SW 1271 (cell line): ENCODE measurements around the gene CHD5.

Experiments used
- DNase-seq, 2 experiments: peaks; one replicate each; lab custom pipeline; 2025; lab: John Stamatoyannopoulos, UW

Gene CHD5

DNA sequence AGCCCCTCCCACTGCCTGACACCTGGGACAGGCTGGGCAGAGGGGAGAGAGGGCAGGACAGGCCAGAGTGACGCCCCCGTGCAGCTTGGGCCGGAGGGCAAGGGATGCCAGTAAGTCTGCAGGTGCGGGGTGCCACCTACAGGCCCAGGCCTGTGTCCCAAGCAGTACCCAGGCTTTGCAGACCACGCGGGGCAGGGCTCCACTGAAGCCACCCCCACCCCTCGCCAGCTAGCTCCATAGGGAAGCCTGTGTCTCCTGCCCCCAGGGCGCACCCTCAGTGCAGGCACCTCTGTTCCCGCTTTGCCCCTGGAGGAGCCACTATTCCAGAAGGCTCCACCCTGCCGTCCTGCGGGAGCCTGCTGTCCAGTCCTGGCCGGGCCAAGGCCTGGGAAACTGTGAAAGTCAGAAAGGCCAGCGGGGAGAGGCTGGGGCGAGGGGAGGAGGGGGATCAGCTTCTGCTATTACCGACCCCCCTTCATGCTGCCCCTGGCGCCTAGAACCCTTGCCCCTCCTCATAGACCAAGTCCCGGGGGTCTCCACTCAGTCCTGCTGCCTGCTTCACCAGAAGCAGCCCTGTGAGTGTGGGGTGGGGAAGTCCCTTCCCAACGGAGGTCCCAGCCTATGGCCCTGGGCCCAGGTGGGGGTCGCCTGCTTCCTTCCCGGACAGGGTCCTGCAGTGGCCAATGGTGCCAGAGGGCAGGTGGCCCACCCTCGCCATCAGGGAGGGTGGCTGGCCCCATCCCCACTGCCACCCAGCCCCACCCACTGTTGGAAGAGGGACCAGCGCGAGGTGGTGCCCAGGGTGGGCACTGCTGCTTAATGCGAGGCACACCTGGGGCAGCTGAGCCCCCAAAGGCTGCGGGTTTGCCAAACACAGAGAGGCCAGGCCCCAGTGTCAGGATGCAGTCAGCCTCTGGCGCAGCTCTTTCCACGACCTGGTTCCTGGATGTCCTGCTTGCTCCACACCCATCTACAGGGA, 80.0 kb downstream of the CHD5 start:
- no peak for DNase-seq

- no peak for DNase-seq
These were observed 80.8 kb downstream of the CHD5 start for GRCh38 chr1:6099297-6099696.

DNA sequence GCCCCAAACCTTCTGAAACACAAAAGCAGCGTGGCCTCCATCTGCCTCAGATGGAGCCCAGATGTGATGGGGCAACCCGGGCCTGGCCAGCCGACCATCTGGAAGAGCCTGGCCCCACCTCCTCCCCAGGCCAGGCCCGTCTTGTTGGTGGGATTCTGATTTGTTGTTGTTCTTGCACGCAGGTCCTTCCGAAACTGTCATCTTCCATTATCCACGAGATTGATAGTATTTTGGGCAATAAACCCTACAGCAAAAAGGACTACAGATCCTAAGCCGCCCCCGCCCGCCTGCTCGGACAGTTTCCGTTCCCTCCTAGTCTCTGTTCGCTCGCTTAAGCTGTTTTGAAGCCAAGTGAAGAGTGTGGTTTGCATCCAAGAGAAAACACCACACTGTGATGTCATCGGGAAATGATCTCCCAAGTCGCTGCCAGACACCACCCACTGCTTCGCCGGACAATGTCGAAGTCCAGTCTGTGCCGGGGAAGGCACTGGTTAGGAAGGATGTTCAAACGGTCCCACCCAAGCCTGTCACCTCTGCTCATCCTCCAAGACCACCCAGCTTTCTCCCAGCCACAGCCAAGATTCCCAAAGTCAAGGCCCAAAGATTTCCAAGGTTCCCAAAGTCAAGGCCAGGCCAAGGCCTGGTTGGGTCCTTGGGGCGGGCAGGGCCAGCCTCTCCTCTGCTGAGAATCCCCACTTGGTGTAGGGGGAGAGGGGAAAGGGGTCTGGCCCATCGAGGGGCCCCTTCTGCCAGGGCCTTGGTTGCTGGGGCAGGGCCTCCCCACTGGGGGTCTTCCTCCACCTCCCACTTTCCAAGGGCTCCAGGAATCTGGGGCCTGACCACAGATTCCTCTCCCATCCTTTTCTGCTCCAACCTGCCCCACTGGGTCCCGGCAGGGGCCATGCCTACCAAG, 81.6 kb downstream of the CHD5 start:
- no peak for DNase-seq

DNA sequence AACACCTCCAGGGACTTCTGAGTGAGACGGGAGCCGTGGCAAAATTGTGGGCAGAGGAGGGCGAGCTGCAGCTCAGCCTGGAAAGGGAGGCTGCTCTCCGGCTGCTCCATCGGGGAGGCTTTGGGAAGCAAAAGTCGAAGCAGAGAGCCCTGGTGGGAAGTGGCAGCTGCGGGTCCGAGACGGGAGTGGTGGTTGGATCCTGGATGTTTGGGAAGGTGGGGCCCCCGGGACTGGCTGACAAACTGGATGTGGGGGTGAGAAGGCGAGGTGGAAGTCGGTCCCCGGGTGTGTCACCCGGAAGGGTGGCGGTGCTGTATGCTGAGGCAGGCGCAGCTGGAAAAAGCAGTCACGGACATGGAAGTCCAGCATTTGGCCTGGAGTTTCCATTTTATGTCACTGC, 82.3 kb downstream of the CHD5 start:
- DNase-seq = no peak

DNA sequence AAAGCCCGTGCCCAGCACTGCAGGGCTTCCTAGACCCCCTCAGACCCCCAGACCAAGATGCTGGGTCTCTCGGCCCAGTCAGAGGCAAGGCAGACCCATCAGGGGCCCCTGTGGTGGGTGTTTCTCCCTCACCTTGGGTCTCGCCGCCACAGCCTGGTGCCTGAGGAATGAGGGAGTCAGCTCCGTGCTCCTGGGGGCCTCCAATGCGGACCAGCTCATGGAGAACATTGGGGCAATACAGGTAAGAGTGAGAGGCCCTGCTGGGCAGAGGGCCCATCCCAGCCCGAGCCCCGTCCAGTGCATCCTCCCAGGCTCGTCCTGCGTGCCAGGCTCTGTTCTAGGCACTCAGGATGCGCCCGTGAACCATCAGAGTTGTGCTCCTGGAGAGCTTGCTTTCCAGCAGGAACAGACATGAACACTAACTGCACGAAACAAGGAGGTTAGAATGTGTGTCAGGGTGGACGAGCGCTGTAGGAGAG, 83.0 kb downstream of the CHD5 start:
- DNase-seq = no peak

GRCh38 chr1:6096243-6097116, 83.6 kb downstream of the CHD5 start:
- DNase-seq = no peak

GRCh38 chr1:6095511-6096242, 84.4 kb downstream of the CHD5 start:
- DNase-seq = no peak

DNA sequence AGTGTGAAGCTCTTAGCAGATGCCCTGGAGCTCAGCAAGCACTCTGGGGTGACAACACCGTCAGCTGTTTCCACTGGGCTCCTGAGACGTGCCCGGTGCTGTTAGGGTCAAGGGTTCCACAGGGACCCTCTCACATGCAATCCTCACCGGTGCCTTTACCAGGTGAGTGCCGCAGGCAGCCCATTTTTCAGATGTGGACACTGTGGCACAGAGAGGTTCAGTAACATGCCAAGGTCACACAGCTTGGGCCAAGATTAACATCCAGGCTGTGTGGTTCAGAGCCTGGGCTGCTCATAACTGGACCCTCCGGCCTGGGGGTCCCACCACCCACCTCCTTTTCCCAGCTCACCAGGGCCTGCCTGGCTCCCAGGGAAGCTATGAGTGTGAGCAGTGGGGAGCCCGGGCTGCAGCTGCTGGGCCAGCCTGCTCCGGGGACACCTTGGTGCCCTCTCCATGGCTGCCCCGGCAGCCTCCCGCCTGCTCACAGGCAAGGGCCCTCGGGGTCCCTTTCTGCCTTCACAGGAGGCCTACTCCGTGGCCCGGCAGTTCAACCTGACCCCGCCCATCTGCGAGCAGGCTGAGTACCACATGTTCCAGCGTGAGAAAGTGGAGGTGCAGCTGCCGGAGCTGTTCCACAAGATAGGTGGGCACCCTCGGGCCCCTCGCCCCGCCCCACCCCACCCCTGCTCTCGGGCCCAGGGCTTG, 85.2 kb downstream of the CHD5 start:
- no peak for DNase-seq

- DNase-seq = no peak
These were observed 85.9 kb downstream of the CHD5 start for GRCh38 chr1:6094246-6094645.

DNA sequence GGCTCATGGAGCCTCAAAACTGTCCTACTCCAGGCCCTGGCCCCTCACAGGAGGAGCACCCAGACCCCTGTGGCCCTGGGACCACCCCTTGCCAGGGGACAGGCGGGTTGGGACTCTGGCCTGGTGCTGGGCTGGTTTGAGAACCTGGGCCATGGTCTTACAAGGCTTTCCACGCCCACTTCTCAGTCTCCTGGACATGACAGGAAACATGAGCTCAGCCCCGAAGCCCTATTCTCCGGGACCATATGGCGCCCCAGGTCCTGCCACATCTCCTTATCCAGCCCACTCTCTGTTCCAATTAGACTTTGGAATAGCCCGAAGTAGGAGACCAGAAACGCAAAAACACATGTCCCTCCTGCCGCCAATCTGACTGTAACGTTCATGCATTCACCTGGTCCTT, 86.5 kb downstream of the CHD5 start:
- no peak for DNase-seq

- DNase-seq = no peak
These were observed 87.0 kb downstream of the CHD5 start for GRCh38 chr1:6093071-6093470.

DNA sequence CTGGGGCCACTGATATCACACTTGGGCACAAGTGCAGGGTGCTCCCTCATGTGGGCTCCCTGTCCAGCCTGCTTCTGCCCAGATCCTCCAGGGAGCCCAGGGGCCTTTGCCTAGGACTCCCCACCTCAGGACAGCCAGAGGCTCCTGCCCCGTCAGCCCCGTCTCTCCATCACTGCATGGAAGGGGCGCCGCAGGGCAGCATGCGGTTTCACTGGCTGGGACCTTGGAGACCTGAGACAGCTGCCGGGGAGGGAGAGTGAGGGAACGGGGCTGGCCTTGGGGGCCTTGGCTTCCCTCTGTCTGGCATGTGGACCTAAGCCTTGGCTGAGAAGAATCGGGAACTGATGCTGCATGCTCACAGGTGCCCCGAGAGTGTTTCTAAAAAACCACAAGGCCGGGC, 87.9 kb downstream of the CHD5 start:
- no peak for DNase-seq

DNA sequence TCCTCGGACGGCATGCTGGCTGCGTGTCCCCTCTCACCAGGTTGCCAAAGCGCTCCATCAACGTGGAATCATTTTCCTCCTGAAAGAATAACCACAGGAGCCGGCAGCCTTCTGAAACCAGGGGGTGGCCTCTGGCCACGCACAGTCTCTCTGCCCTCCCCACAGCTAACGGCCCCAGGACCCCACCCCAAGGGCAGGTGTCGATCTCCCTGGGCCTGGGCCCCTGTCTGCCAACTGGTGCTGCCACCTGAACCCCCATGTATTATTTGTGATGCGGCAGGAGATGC, 88.4 kb downstream of the CHD5 start:
- no peak for DNase-seq

DNA sequence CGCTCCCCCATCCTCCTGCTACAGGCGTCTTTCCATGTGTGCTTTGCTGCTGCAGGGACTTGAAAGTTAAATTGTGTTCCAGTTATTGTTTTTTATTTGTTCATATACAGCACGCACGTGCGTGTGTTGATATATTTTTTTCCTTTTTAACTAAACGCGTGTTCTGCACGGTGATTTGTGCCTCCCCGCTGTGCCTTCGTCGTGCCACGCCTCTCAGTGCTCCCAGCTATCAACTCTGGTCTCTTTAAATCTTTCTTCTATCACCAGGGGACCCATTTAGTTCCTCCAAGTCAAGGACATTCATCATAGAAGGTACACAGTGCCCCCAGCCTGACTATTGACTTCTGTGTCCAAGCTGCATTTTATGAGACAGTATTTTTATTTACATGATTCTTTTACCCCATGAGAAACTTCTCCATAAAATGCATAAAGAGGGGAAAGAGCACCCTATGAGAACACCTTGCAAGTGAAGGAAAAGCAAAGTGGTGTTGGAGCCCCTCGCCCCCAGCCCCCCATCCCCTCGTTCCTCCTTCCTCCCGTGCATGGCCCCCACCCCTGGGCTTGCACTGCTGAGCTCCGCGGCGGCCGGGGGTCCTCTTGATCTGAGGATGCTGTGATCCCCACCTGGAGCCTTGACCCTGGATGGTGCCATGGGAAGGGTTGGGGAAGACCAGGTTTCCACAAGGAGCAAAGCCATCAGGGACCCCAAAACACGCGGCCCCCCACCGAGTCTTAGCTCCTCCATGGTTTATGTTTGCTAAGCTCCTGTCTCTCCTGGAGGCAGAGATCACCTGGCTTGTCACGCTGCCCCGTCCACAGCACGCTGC, 88.9 kb downstream of the CHD5 start:
- DNase-seq = no peak

GRCh38 chr1:6090288-6090687, 89.8 kb downstream of the CHD5 start:
- DNase-seq = no peak

DNA sequence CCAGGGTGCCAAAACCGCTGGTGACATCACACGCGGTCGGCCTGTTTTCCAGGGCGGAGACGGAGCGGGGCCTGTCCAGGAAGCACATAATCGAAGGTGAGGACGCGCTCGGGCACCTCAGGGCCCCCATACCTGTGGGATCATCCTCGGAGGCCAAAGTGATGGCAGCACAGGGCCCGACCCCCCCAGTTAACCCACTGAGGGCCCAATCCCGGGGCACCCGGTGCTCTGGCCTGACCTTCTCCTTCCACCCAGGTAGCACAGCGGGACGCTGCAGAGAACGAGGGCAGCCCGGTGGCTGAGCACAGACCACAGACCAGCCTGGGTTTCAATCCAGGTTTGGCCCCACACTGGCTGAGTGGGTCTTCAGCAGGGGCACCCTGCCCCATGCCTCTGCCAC, 91.2 kb downstream of the CHD5 start:
- no peak for DNase-seq

- no peak for DNase-seq
These were observed 92.2 kb downstream of the CHD5 start for GRCh38 chr1:6087958-6088357.

- no peak for DNase-seq
These were observed 92.7 kb downstream of the CHD5 start for GRCh38 chr1:6087377-6087772.

- no peak for DNase-seq
These were observed 93.3 kb downstream of the CHD5 start for GRCh38 chr1:6086762-6087376.
